Aorta (tissue), 5 donors: ENCODE measurements around the gene COMMD10. TPM values are rescaled to one million over a fixed set of nuclear protein-coding genes. Genes with fewer than 3 reads are reported as not detected.

Source experiments
- ATAC-seq: fragments of 200-7000 bp; cut with Tn5 transposase; one replicate; pipeline ENCODE4 v1.9.1; 2022; ENCODE audit warnings: moderate library complexity; ENCODE audit not compliant: low FRiP score
- DNase-seq, 2 donors: peaks; one replicate each; pipeline ENCODE4 v3.0.0-alpha.2; 2020
- H3K27ac ChIP-seq, 2 donors: one replicate each; pipeline ENCODE4 v1.5.1; 2013; ENCODE audit warnings: low read length in 2 of 2, mild to moderate bottlenecking in 2 of 2, moderate library complexity in 2 of 2, control low read depth in 1 of 2, inconsistent platforms in 1 of 2, low read depth in 1 of 2
- H3K27me3 ChIP-seq, 2 donors: one replicate each; pipeline ENCODE4 v1.6.1; 2013; ENCODE audit warnings: control low read depth in 1 of 2, low read length in 1 of 2, mild to moderate bottlenecking in 1 of 2, moderate library complexity in 1 of 2; ENCODE audit not compliant: insufficient read depth in 2 of 2, control insufficient read depth in 1 of 2
- H3K36me3 ChIP-seq, 2 donors: one replicate each; pipeline ENCODE4 v1.6.1; 2013; ENCODE audit warnings: control low read depth in 1 of 2, low read length in 1 of 2, mild to moderate bottlenecking in 1 of 2; ENCODE audit not compliant: insufficient read depth in 2 of 2, control insufficient read depth in 1 of 2
- H3K4me1 ChIP-seq, 2 donors: one replicate each; pipeline ENCODE4 v1.6.1; 2013; ENCODE audit warnings: low read length in 2 of 2, control low read depth in 1 of 2, mild to moderate bottlenecking in 1 of 2, moderate library complexity in 1 of 2; ENCODE audit not compliant: insufficient read depth in 2 of 2, control insufficient read depth in 1 of 2
- H3K4me3 ChIP-seq, 2 donors: one replicate each; pipeline ENCODE4 v1.5.1; 2013; ENCODE audit warnings: low read length in 2 of 2, control low read depth in 1 of 2, mild to moderate bottlenecking in 1 of 2
- H3K9me3 ChIP-seq: one replicate; pipeline ENCODE4 v1.6.1; 2013; ENCODE audit warnings: mild to moderate bottlenecking, low read length; ENCODE audit not compliant: control insufficient read depth
- WGBS, 2 donors: extraction: QIAGEN DNeasy Blood & Tissue Kit; methylation state at CpG; one replicate each; pipeline ENCODE4 v1.1.7; 2013; 5-methylcytosine and 5-hydroxymethylcytosine counted together
- intact Hi-C, 2 donors: fragments of 100-400 bp; cut with DNase I; formaldehyde crosslinking; loops; one replicate each; pipeline versions ENCODE4 v1.14.2 to v1.15.0; 2022
- polyA plus RNA-seq, 2 donors: library from polyadenylated mRNA; stranded (reverse); fragments of 200-250 nt; gene quantifications; one replicate each; pipeline ENCODE4 v1.2.3, GENCODE V29; 2013
- total RNA-seq, 2 donors: library from RNA; stranded (reverse); fragmentation: NEBNext Ultra II Directional; extraction: Animal tissue kit (Norgen Biotek cat#: 25700); gene quantifications; one replicate each; pipeline ENCODE4 v1.2.1, GENCODE V29; 2021
- donor health status: healthy with polysubstance abuse.
- donor health status: Bipolar disorder and iron deficiency.
- donor health status: DM: no; HTN: no; CAD: no.
- donor health status: DM: no; HTN: no; CAD: no.
- donor health status: DM: yes; HTN: yes; CAD: no.

Gene COMMD10
- total and polyA plus RNA-seq, 4 donors = 16.1 to 36.1 (median 24.1) TPM

DNA sequence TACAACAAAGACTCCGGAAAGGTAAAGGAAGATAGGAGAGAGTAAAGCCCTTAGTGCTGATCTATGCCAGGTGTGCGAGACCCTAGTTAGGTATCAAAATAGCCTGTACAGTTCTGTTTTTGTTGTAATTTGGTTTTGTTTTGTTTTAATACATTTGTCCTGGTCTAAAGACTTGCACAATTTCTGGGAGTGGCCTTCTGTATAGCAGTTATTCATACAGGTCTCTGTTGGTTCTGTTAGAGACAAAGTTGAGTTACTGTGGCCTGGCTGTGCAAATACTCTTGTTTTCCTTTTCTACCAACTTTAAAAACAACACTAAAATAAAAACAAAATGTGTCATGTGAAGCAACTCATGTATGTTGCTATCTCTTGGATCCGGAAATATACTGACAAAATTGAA lies 163.6 kb downstream of the COMMD10 start:
- no peak overlapping the region for H3K4me3 ChIP-seq
- no peak overlapping the region for H3K27ac ChIP-seq
- no peaks in the 10 kb centered on the region for H3K9me3 ChIP-seq
- DNase-seq (no peak), ATAC-seq (no peak)
- WGBS, 2 donors = 94 to 95% methylated on average over 3 of the region's 3 CpGs
- no peaks in the 10 kb centered on the region for H3K36me3 ChIP-seq
- H3K4me1 ChIP-seq = no peaks in the 10 kb centered on the region
- H3K27me3 ChIP-seq = no peaks in the 10 kb centered on the region
- intact Hi-C loops = no loop called here

DNA sequence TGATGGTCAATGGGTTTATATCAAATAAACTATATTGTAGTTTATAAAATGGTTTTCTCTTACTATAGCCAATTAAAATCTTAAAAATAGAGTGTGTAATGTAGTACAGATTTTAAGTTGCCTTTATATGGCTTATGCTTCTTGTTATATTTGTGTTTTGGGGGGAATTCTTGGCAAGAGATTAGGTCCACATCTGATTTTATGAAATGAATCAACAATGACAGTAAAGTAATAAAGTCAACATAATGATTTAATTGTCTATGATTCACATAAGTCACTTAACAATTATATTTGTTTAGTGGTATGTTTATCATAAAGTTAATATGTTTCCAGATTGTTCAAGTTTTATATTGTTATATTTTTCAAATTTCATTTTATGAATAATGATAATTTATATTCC lies 164.8 kb downstream of the COMMD10 start:
- Histone ChIP-seq H3K27ac (no peak overlapping the region), H3K4me3 (no peak overlapping the region), H3K4me1 (no peaks in the 10 kb centered on the region), H3K9me3 (no peaks in the 10 kb centered on the region), H3K36me3 (no peaks in the 10 kb centered on the region), H3K27me3 (no peaks in the 10 kb centered on the region)
- intact Hi-C loops = no loop called here
- ATAC-seq (no peak), DNase-seq (no peak)

DNA sequence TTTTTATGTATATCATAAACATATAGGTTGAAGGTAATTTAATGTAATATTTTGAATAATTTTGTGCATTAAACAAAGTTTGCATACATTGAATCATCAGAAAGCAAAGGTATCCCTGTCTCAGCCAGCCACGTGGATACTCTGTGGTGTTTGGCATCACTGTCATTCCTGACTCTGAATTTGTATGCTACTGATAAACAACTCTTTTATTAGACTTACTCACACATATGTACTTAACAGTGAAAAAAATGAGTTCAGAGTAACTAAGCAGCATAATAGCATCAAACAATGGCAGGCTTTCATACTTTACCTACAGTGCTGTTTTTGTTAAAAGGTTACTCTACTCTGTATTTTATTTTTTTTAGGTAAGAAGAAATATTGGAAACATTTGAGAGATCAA lies 171.9 kb downstream of the COMMD10 start:
- no peak for ATAC-seq
- Histone ChIP-seq H3K4me1 (no peaks in the 10 kb centered on the region), H3K27me3 (no peaks in the 10 kb centered on the region), H3K36me3 (no peaks in the 10 kb centered on the region), H3K9me3 (no peaks in the 10 kb centered on the region), H3K4me3 (no peak overlapping the region), H3K27ac (no peak overlapping the region)
- WGBS, 2 donors = 83 to 86% methylated on average over 1 of the region's 1 CpG
- DNase-seq = no peak
- intact Hi-C loops = no loop called here

DNA sequence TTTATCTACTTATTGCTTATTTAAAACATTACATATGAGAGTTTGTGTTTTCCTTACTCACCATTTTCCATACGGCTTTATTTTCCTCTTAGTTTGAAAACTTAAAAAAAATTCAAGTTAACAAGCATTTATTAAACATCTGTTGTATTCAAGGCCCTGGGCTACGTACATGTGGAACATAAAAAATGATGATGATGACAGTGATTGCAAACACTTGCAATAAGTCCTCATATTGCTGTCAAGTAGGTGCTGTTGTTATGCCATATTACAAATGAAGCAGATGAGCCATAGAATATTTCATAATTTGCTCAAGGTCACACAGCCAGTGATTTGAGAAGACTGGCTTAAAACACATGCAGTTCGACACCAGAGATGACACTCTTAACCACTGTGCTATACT lies 180.6 kb downstream of the COMMD10 start:
- DNase-seq = no peak
- Histone ChIP-seq H3K27ac (no peak overlapping the region), H3K27me3 (no peaks in the 10 kb centered on the region), H3K4me1 (no peaks in the 10 kb centered on the region), H3K4me3 (no peak overlapping the region), H3K9me3 (no peaks in the 10 kb centered on the region), H3K36me3 (no peaks in the 10 kb centered on the region)
- 90 to 96% methylated on average over 3 of the region's 3 CpGs for whole genome bisulfite sequencing, 2 donors
- intact Hi-C loops = no loop called here
- no peak for ATAC-seq

DNA sequence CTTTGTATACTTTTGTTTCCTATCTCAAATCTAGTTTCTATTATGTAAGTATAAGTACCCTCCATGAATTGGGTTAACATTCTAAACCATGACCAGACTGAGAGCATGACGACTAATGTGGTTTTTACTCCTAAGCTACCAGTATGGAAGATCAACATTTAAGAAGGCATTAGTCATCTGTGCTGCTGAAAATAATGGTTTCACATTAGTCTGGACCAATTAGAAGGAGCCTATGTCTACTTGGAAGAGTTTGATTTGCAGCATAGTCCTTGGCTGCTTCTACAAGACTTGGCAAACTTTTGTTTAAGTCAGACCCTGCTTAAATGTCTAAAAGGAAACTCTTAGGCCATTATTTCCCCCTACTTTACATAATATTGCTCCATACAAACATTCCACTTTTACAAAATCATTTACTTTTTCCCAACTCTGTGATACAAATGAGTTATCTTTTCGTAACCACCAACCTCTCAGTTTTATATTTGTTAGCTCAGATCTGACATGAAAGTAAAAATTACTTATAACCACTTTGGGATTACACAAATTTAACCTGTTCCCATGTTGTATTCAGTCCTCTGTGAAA lies 186.7 kb downstream of the COMMD10 start:
- H3K4me3 ChIP-seq = no peak overlapping the region
- H3K9me3 ChIP-seq = no peaks in the 10 kb centered on the region
- H3K4me1 ChIP-seq = no peaks in the 10 kb centered on the region
- WGBS, 2 donors = 89% methylated on average over 2 of the region's 2 CpGs
- ATAC-seq = no peak
- intact Hi-C loops = no loop called here
- H3K27ac ChIP-seq = no peak overlapping the region
- no peaks in the 10 kb centered on the region for H3K36me3 ChIP-seq
- no peak for DNase-seq
- H3K27me3 ChIP-seq = no peaks in the 10 kb centered on the region

DNA sequence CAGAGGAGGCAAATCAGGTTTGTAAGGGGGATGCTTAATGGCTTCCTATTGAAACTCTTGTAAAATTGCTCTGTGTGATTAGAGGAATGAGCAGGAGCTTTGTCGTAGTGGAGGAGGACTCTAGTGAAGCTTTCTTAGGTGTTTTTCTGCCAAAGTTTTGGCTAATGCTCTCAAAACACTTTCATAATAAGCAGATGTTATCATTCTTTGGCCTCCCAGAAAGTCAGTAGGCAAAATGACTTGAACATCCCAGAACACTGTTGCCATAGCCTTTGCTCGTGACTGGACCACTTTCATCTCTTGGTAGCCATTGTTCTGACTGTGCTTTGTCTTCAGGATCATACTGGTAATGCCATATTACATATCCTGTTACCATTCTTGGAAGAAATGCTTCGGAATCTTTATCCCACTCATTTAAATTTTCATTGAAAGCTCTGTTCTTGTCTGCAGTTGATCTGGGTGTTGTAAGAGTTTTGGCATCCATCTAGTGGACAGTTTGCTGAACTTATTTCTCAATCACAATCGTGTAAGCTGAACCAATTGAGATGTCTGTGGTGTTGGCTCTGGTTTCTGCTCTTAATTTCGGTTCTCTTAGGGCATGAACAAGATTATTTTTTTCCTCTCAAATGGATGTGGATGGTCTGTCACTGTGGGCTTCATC lies 187.6 kb downstream of the COMMD10 start:
- peak; percentile 74 for ATAC-seq
- H3K27me3 ChIP-seq = no peaks in the 10 kb centered on the region
- intact Hi-C loops = no loop called here
- no peak overlapping the region for H3K4me3 ChIP-seq
- no peaks in the 10 kb centered on the region for H3K9me3 ChIP-seq
- no peak overlapping the region for H3K27ac ChIP-seq
- no peak for DNase-seq
- H3K36me3 ChIP-seq = no peaks in the 10 kb centered on the region
- WGBS, 2 donors = 89 to 90% methylated on average over 5 of the region's 5 CpGs
- H3K4me1 ChIP-seq = no peaks in the 10 kb centered on the region

DNA sequence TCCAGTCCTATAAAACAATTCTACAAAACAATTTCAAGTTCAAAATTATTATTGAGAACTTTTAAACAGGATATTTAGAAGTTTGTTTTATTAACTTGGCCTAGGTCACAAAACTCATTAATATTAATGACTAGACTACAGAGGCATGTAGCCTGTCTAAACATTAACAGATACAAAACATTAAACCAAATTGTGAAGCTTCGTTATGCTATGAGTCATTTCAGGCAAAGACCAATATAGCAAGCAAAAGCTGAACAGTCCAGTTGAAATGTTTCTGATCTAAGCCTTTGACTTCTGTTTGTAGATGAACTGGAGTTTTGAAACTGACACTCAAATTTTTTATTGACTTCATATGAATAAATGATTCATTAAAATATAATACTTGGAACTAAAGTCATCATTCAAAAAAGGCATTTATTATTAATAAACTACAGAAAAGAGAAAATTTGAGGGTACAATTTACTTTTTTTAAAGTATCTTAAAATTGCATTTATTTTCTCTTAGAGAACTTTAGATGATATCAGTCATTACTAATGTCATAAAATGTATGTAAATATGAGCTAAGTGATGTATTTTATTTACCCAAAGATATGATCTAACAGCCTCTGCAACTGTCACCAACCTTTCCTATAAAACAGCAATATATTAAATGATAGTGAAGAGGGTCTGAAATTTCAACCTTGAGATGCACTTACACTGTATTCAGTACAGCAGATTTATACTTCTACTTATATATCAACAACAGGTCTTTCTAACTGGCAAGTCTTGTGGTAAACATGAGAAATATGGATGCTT lies 188.8 kb downstream of the COMMD10 start:
- 45 to 49% methylated on average over 1 of the region's 1 CpG for WGBS, 2 donors
- Histone ChIP-seq H3K36me3 (no peaks in the 10 kb centered on the region), H3K4me3 (no peak overlapping the region), H3K4me1 (no peaks in the 10 kb centered on the region), H3K27me3 (no peaks in the 10 kb centered on the region), H3K9me3 (no peaks in the 10 kb centered on the region), H3K27ac (no peak overlapping the region)
- ATAC-seq (no peak), DNase-seq (no peak)
- intact Hi-C loops = no loop called here

DNA sequence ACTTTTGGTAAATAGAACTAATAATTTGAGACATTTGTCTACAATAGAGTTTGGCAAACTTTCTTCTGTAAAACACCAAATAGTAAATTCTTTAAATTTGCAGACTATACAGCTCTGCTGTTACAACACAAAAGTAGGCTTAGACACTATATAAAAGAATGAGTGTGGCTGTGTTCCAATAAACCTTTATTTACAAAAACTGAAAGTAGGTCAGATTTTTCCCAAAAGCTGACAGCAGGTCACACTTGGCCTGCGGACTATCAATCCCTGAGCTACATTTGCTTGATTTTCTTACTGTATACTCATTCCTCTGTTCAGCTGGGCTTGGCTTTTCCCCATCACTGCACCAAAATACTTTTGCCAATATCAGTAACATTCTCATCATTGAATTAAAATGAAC lies 189.4 kb downstream of the COMMD10 start:
- Histone ChIP-seq H3K4me1 (no peaks in the 10 kb centered on the region), H3K4me3 (no peak overlapping the region), H3K27ac (no peak overlapping the region), H3K36me3 (no peaks in the 10 kb centered on the region), H3K9me3 (no peaks in the 10 kb centered on the region), H3K27me3 (no peaks in the 10 kb centered on the region)
- DNase-seq (no peak), ATAC-seq (no peak)
- WGBS, 2 donors = 96 to 100% methylated on average over 1 of the region's 1 CpG
- intact Hi-C loops = no loop called here

DNA sequence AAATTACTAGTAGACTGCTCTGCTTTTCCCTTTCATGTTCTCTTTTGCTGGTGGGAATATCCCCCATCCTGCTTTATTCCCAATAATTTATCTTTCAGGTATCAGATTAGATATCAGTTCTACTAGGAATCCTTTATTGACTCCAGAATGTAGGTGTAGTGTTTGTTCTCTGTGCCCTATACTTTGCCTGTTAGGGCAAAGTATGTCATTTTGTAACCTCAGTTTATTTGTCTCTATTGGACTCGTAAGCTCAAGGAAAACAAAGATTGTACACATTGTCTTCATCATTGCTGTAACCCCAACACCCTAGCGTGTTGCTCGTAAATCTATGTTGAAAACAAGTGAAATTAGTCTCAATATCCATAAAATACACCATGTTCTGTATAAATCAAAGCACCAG lies 190.5 kb downstream of the COMMD10 start:
- Histone ChIP-seq H3K27me3 (no peaks in the 10 kb centered on the region), H3K4me3 (no peak overlapping the region), H3K4me1 (no peaks in the 10 kb centered on the region), H3K27ac (no peak overlapping the region), H3K36me3 (no peaks in the 10 kb centered on the region), H3K9me3 (no peaks in the 10 kb centered on the region)
- no peak for ATAC-seq
- intact Hi-C loops = no loop called here
- WGBS, 2 donors = 96 to 97% methylated on average over 3 of the region's 3 CpGs
- no peak for DNase-seq
